Heart left ventricle (tissue), 16 donors: ENCODE results near the gene AVPR2. TPM values are rescaled to one million over a fixed set of nuclear protein-coding genes. Genes with fewer than 3 reads are reported as not detected.
A peak's percentile ranks its signal among the peaks of the same experiment; 100 is the strongest.

Experiments
- ATAC-seq, 4 donors: fragments of 200-7000 bp; cut with Tn5 transposase; one replicate each; pipeline ENCODE4 v1.9.1; 2020 to 2022; ENCODE audit warnings: moderate library complexity in 4 of 4, mild to moderate bottlenecking in 3 of 4, moderate number of reproducible peaks in 1 of 4
- DNase-seq, 5 donors: peaks; one replicate each; pipeline ENCODE4 v3.0.0-alpha.2; 2020
- H3K27ac ChIP-seq, 12 donors: fragments of 200-600 bp; sonication (generic) in 4 of 12; one replicate each; pipeline versions ENCODE4 v1.5.0 to v1.8.0; 2016 to 2022; ENCODE audit warnings: mild to moderate bottlenecking in 2 of 12
- H3K27me3 ChIP-seq, 9 donors: fragments of 200-600 bp; sonication (generic) in 2 of 9; one replicate each; pipeline versions ENCODE4 v1.5.1 to v1.8.0; 2016 to 2022; ENCODE audit warnings: mild to moderate bottlenecking in 3 of 9
- H3K36me3 ChIP-seq, 9 donors: fragments of 200-600 bp; sonication (generic) in 2 of 9; one replicate each; pipeline versions ENCODE4 v1.5.0 to v1.8.0; 2018 to 2022; ENCODE audit warnings: mild to moderate bottlenecking in 2 of 9
- H3K4me1 ChIP-seq, 12 donors: fragments of 200-600 bp; sonication (generic) in 4 of 12; one replicate each; pipeline versions ENCODE4 v1.5.0 to v1.8.0; 2016 to 2022; ENCODE audit warnings: mild to moderate bottlenecking in 3 of 12
- H3K4me3 ChIP-seq, 12 donors: fragments of 200-600 bp; sonication (generic) in 4 of 12; one replicate each; pipeline versions ENCODE4 v1.5.0 to v1.8.0; 2017 to 2022; ENCODE audit warnings: mild to moderate bottlenecking in 9 of 12, moderate library complexity in 4 of 12
- H3K9me3 ChIP-seq, 12 donors: fragments of 200-600 bp; sonication (generic) in 4 of 12; one replicate each; pipeline versions ENCODE4 v1.5.0 to v1.8.0; 2016 to 2022; ENCODE audit warnings: mild to moderate bottlenecking in 1 of 12
- POLR2A ChIP-seq, 2 donors: fragments of 450-650 bp; IDR thresholded peaks; one replicate each; pipeline ENCODE4 v1.6.1; 2017; ENCODE audit warnings: antibody characterized with exemption in 2 of 2, mild to moderate bottlenecking in 2 of 2, moderate library complexity in 2 of 2
- WGBS, 4 donors: extraction: QIAGEN DNeasy Blood & Tissue Kit in 2 of 4; methylation state at CpG; one replicate each; pipeline versions ENCODE4 v1.1.5 to v1.1.7; 2013 to 2018; 5-methylcytosine and 5-hydroxymethylcytosine counted together
- intact Hi-C, 10 donors: fragments of 100-400 bp; cut with DNase I; formaldehyde crosslinking; loops; one replicate each; pipeline versions ENCODE4 v1.11.1 to v1.14.2; 2022
- polyA plus RNA-seq, 2 donors: library from polyadenylated mRNA; stranded (reverse); fragments of 200-250 nt; gene quantifications; one replicate each; pipeline ENCODE4 v1.2.3, GENCODE V29; 2013
- total RNA-seq, 9 donors: library from RNA; depleted of rRNA in 2 of 9; stranded (reverse); fragments of >200 nt in 2 of 9; fragmentation: NEBNext Ultra II Directional in 3 of 9; extraction: Animal tissue kit (Norgen Biotek cat#: 25700) in 3 of 9; gene quantifications; one replicate each; pipeline versions ENCODE4 v1.1.0 to v1.2.4, GENCODE V29; 2016 to 2023
- TF ChIP-seq, protein P1 (sequence below), 12 donors: fragments of 200-600 bp; sonication (generic) in 4 of 12; IDR thresholded peaks; one replicate each; pipeline versions ENCODE4 v1.5.0 to v1.8.0; 2018 to 2022; ENCODE audit warnings: antibody characterized with exemption in 12 of 12, mild to moderate bottlenecking in 5 of 12
- donor health status: ischemic (EF 13 %, LVEDD 7.1; RV severe dilation, severe dysfunction).
- donor health status: healthy with polysubstance abuse.
- donor health status: DM: no; HTN: yes; CAD: no.
- donor health status: DM: no; HTN: no; CAD: no.
- donor health status: ischemic (EF 25% LVEDD 6.9; RV normal size, moderate dysfunction).
- donor health status: ischemic (EF 25% LVEDD 5.7; RV mildly dilated, moderate dysfunction).
- donor health status: healthy.
- donor health status: DM: yes; HTN: yes; CAD: no.
- donor health status: ischemic (EF 35%, LVEDD 5.7; RV mildly dilated, moderate dysfunction).
- donor health status: nonischemic (EF 11% LVEDD 7.7; RV severe dilation, severe dysfunction).
- donor health status: DM: yes; HTN: yes; CAD: no.
- donor health status: PGD.
- donor health status: ischemic (EF 29% LVEDD 5.4; RV normal size, mild dysfunction).
- donor health status: nonischemic (EF 23%, LVEDD 6.1; RV moderate dilation, normal function).

AVPR2 gene
- total and polyA plus RNA-seq, 11 donors: 2.2 to 10.5 (median 3.1) TPM

DNA sequence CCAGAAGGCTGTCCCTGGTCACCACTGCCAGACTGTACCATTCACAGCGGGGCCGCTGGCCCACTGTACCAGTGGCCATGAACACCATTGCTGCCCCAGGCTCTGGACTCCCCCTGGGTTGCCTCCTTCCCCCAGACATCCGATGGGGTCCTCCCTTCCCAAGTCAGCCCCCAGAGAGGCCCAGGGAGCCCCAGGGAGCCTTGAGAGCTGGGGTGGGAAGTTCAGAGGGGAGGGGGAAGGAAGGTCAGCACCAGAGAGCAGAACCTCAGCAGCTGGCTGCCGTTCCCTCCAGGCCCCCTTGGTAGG is 22.0 kb downstream of the AVPR2 start:
- Histone ChIP-seq H3K4me3 (peak overlapping the region in 10 of 12 donors; percentile 17 to 82 (median 51)), H3K9me3 (no peaks in the 10 kb centered on the region), H3K4me1 (peaks cover 0 to 71% (median 25%) of the 10 kb centered on the region in 12 donors), H3K36me3 (peaks cover 0 to 23% (median 4%) of the 10 kb centered on the region in 9 donors), H3K27me3 (peaks cover 0 to 20% (median 0%) of the 10 kb centered on the region in 9 donors), H3K27ac (peak overlapping the region; percentile 92 to 100 (median 96))
- DNase-seq: no peak
- no peak for ATAC-seq
- intact Hi-C loops: loop anchor here in 4 of 10 donors (5.0 to 10.0 kb wide), 3 partner anchors 132 to 202 kb away; partner anchors contain the start of genes IDH3G (in 3 of the 4), SSR4 (in 3 of the 4), ABCD1 (in 1 of the 4) and BCAP31 (in 1 of the 4)
- TF ChIP-seq, protein P1, sequence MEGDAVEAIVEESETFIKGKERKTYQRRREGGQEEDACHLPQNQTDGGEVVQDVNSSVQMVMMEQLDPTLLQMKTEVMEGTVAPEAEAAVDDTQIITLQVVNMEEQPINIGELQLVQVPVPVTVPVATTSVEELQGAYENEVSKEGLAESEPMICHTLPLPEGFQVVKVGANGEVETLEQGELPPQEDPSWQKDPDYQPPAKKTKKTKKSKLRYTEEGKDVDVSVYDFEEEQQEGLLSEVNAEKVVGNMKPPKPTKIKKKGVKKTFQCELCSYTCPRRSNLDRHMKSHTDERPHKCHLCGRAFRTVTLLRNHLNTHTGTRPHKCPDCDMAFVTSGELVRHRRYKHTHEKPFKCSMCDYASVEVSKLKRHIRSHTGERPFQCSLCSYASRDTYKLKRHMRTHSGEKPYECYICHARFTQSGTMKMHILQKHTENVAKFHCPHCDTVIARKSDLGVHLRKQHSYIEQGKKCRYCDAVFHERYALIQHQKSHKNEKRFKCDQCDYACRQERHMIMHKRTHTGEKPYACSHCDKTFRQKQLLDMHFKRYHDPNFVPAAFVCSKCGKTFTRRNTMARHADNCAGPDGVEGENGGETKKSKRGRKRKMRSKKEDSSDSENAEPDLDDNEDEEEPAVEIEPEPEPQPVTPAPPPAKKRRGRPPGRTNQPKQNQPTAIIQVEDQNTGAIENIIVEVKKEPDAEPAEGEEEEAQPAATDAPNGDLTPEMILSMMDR (IDR thresholded peaks at IDR 0.05): no peak
- no peak for TF ChIP-seq POLR2A (IDR thresholded peaks at IDR 0.05)
- WGBS, 4 donors: 20 to 51% (median 37%) methylated on average over 1 to 4 of the region's 4 CpGs

DNA sequence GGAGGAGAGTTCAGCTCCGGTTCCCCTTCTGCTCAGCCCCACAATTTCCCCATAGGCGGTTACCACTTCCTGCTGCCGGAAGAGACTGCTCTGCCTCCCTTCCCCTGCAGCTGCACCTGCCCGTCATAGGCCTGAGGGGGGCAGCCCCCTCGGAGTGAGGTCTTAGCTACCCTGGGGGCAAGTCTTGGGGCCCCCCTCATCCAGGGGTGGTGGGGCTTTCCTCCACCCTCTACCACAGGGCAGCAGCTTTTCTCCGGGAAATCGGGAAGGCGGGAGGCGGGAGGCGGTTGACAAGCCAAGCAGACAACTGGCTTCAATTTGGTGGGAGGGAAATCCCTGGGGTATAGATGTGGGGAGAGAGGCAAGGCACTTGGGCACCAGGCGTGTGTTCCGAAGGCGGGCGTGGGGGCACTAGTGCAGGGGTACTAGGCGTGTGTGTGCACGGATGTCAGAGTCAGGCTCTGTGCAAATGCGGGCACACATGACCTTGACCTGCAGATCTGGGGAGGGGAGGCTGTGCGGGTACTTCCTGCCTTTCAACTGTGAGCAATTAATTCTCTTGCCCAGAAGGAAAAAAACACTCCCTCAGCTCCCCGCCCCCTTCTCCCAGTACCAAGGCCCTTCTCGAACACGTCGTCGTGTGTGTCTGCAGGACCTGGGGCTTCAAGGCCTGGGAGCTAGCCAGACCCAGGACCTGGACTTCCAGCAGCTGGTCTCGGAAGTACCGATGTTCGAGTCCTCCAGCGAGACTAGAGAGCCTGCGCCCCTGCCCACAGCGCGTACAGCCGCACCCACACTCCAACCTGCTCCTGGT is 22.6 kb downstream of the AVPR2 start:
- no peaks in the 10 kb centered on the region for H3K9me3 ChIP-seq
- TF ChIP-seq POLR2A (IDR thresholded peaks at IDR 0.05): no peak
- TF ChIP-seq, protein P1 (IDR thresholded peaks at IDR 0.05): no peak
- DNase-seq: peak; percentile 57 to 76 (median 66)
- WGBS, 4 donors: 10 to 40% (median 27%) methylated on average over 26 to 31 of the region's 31 CpGs
- intact Hi-C loops: loop anchor here in 4 of 10 donors (5.0 to 10.0 kb wide), 3 partner anchors 132 to 202 kb away; partner anchors contain the start of genes IDH3G (in 3 of the 4), SSR4 (in 3 of the 4), ABCD1 (in 1 of the 4) and BCAP31 (in 1 of the 4)
- peaks cover 0 to 65% (median 25%) of the 10 kb centered on the region in 12 donors for H3K4me1 ChIP-seq
- H3K4me3 ChIP-seq: peak overlapping the region; percentile 22 to 82 (median 62)
- ATAC-seq: peak in 3 of 4 donors; percentile 0 to 28 (median 1)
- H3K27me3 ChIP-seq: peaks cover 0 to 17% (median 0%) of the 10 kb centered on the region in 9 donors
- peak overlapping the region; percentile 92 to 100 (median 96) for H3K27ac ChIP-seq
- H3K36me3 ChIP-seq: peaks cover 0 to 28% (median 8%) of the 10 kb centered on the region in 9 donors

DNA sequence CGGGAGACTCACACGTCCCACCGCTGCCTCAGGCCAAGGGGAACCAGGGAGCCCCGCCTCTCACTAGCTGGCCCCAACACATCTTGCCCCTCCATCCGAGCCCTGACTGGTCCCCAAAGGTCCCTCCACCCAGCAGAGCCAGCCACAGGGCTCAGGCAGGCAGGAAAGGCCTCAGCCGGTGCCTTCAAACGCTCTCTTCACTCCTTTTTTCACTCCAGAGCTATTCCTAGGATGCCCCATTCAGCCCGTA is 23.1 kb downstream of the AVPR2 start:
- no peak for ATAC-seq
- Histone ChIP-seq H3K4me3 (peak overlapping the region; percentile 22 to 82 (median 62)), H3K4me1 (peaks cover 0 to 60% (median 24%) of the 10 kb centered on the region in 12 donors), H3K9me3 (no peaks in the 10 kb centered on the region), H3K27ac (peak overlapping the region; percentile 92 to 100 (median 96)), H3K36me3 (peaks cover 0 to 32% (median 13%) of the 10 kb centered on the region in 9 donors), H3K27me3 (peaks cover 0 to 17% (median 0%) of the 10 kb centered on the region in 9 donors)
- DNase-seq: no peak
- intact Hi-C loops: loop anchor here in 4 of 10 donors (5.0 to 10.0 kb wide), 3 partner anchors 133 to 203 kb away; partner anchors contain the start of genes IDH3G (in 3 of the 4), SSR4 (in 3 of the 4), ABCD1 (in 1 of the 4) and BCAP31 (in 1 of the 4)
- TF ChIP-seq, protein P1 (IDR thresholded peaks at IDR 0.05): no peak
- no peak for TF ChIP-seq POLR2A (IDR thresholded peaks at IDR 0.05)
- 0 to 24% (median 7%) methylated on average over 6 to 8 of the region's 8 CpGs for WGBS, 4 donors
